ENCODE data around the gene REPIN1. TPM values are rescaled to one million over a fixed set of nuclear protein-coding genes. Genes with fewer than 3 reads are reported as not detected.
A peak's percentile ranks its signal among the peaks of the same experiment; 100 is the strongest.

REPIN1 gene
- total and polyA plus RNA-seq, 9 of the 15 experiments (the other 6 are each of a cell fraction or from before 2014, with no cell fraction given) = 8.1 to 283 (median 94.3) TPM

DNA sequence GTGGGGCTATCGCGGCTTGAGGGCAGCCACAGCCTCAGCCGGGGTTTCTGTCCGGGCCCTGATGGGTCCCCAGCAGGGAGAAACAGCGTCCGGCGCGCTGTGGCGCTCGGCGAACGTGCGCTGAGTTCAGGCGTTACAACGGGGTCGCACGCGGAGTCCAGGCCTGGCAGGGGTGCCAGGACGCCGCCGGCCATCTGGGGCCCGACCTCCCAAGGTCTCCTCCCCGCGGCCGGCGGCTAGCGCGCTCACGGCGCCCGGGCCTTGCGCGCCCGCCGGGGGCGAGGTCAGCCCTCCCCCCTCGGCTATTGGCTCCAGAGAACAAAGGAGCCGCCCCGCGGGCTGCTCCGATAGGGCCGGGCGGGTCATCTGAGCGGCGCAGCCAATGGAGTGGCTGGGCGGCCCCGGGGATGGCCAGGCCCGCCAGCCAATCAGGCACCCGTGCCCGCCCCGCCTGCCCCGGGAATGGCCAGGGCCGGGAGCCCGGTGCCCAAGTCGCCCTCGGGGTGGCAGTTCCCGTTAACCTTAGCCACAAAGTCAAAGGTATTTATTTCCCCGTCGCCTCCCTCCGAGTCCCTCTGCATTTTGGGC lies 10.3 kb downstream of the REPIN1 start, which contains the start of gene ZNF775 (continued):
- TF ChIP-seq ETS2 (tag; IDR thresholded peaks at IDR 0.05; ENCODE audit: borderline replicate concordance, poor library complexity, severe bottlenecking) (no peak), CREB1 (IDR thresholded peaks at IDR 0.05) (no peak), CREB1 (CRISPR knock-in tag; IDR thresholded peaks at IDR 0.05) (peak; percentile 72; the same call in 1 of the 2 replicates), BDP1 (IDR thresholded peaks at IDR 0.05; ENCODE audit: insufficient read depth, insufficient read length) (no peak), CBX1 (IDR thresholded peaks at IDR 0.05; ENCODE audit: low read depth) (peak; percentile 73), CCNT2 (IDR thresholded peaks at IDR 0.05; ENCODE audit: borderline replicate concordance, extremely low read depth, insufficient read length, low read depth, low read length) (peak; percentile 89), ZNF561 (CRISPR knock-in tag; conservative IDR thresholded peaks at IDR 0.05) (no peak), POLR3A (IDR thresholded peaks at IDR 0.05; ENCODE audit: borderline replicate concordance, extremely low read depth, insufficient read depth, insufficient read length) (no peak)
- TF ChIP-seq, protein P1, sequence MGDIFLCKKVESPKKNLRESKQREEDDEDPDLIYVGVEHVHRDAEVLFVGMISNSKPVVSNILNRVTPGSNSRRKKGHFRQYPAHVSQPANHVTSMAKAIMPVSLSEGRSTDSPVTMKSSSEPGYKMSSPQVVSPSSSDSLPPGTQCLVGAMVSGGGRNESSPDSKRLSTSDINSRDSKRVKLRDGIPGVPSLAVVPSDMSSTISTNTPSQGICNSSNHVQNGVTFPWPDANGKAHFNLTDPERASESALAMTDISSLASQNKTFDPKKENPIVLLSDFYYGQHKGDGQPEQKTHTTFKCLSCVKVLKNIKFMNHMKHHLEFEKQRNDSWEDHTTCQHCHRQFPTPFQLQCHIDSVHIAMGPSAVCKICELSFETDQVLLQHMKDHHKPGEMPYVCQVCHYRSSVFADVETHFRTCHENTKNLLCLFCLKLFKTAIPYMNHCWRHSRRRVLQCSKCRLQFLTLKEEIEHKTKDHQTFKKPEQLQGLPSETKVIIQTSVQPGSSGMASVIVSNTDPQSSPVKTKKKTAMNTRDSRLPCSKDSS (IDR thresholded peaks at IDR 0.05; ENCODE audit: low read depth, partially characterized antibody) = no peak
- TF ChIP-seq, protein P2, sequence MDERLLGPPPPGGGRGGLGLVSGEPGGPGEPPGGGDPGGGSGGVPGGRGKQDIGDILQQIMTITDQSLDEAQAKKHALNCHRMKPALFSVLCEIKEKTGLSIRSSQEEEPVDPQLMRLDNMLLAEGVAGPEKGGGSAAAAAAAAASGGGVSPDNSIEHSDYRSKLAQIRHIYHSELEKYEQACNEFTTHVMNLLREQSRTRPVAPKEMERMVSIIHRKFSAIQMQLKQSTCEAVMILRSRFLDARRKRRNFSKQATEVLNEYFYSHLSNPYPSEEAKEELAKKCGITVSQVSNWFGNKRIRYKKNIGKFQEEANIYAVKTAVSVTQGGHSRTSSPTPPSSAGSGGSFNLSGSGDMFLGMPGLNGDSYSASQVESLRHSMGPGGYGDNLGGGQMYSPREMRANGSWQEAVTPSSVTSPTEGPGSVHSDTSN (CRISPR knock-in tag; IDR thresholded peaks at IDR 0.05; ENCODE audit: low read depth) = peak; percentile 65
- TF ChIP-seq, protein P2 (tag; conservative IDR thresholded peaks at IDR 0.05; ENCODE audit: low read depth) = peak; percentile 81
- TF ChIP-seq, protein P3, sequence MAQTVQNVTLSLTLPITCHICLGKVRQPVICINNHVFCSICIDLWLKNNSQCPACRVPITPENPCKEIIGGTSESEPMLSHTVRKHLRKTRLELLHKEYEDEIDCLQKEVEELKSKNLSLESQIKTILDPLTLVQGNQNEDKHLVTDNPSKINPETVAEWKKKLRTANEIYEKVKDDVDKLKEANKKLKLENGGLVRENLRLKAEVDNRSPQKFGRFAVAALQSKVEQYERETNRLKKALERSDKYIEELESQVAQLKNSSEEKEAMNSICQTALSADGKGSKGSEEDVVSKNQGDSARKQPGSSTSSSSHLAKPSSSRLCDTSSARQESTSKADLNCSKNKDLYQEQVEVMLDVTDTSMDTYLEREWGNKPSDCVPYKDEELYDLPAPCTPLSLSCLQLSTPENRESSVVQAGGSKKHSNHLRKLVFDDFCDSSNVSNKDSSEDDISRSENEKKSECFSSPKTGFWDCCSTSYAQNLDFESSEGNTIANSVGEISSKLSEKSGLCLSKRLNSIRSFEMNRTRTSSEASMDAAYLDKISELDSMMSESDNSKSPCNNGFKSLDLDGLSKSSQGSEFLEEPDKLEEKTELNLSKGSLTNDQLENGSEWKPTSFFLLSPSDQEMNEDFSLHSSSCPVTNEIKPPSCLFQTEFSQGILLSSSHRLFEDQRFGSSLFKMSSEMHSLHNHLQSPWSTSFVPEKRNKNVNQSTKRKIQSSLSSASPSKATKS (CRISPR knock-in tag; IDR thresholded peaks at IDR 0.05) = peak; percentile 80; the same call in 1 of the 2 replicates
- TF ChIP-seq, protein P4, sequence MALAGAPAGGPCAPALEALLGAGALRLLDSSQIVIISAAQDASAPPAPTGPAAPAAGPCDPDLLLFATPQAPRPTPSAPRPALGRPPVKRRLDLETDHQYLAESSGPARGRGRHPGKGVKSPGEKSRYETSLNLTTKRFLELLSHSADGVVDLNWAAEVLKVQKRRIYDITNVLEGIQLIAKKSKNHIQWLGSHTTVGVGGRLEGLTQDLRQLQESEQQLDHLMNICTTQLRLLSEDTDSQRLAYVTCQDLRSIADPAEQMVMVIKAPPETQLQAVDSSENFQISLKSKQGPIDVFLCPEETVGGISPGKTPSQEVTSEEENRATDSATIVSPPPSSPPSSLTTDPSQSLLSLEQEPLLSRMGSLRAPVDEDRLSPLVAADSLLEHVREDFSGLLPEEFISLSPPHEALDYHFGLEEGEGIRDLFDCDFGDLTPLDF (CRISPR knock-in tag; IDR thresholded peaks at IDR 0.05) = peak; percentile 71; the same call in 1 of the 2 replicates
- TF ChIP-seq, protein P5, sequence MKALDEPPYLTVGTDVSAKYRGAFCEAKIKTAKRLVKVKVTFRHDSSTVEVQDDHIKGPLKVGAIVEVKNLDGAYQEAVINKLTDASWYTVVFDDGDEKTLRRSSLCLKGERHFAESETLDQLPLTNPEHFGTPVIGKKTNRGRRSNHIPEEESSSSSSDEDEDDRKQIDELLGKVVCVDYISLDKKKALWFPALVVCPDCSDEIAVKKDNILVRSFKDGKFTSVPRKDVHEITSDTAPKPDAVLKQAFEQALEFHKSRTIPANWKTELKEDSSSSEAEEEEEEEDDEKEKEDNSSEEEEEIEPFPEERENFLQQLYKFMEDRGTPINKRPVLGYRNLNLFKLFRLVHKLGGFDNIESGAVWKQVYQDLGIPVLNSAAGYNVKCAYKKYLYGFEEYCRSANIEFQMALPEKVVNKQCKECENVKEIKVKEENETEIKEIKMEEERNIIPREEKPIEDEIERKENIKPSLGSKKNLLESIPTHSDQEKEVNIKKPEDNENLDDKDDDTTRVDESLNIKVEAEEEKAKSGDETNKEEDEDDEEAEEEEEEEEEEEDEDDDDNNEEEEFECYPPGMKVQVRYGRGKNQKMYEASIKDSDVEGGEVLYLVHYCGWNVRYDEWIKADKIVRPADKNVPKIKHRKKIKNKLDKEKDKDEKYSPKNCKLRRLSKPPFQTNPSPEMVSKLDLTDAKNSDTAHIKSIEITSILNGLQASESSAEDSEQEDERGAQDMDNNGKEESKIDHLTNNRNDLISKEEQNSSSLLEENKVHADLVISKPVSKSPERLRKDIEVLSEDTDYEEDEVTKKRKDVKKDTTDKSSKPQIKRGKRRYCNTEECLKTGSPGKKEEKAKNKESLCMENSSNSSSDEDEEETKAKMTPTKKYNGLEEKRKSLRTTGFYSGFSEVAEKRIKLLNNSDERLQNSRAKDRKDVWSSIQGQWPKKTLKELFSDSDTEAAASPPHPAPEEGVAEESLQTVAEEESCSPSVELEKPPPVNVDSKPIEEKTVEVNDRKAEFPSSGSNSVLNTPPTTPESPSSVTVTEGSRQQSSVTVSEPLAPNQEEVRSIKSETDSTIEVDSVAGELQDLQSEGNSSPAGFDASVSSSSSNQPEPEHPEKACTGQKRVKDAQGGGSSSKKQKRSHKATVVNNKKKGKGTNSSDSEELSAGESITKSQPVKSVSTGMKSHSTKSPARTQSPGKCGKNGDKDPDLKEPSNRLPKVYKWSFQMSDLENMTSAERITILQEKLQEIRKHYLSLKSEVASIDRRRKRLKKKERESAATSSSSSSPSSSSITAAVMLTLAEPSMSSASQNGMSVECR (CRISPR knock-in tag; IDR thresholded peaks at IDR 0.05) = 0 out of 2 replicates have a peak, but pooled peaks have one; percentile 45

All from K562 (cell line).